Measurements from ENCODE around the gene LAPTM5. TPM values are rescaled to one million over a fixed set of nuclear protein-coding genes. Genes with fewer than 3 reads are reported as not detected.

Gene LAPTM5, protein sequence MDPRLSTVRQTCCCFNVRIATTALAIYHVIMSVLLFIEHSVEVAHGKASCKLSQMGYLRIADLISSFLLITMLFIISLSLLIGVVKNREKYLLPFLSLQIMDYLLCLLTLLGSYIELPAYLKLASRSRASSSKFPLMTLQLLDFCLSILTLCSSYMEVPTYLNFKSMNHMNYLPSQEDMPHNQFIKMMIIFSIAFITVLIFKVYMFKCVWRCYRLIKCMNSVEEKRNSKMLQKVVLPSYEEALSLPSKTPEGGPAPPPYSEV
- 100 to 1,000 TPM; 326 to 386 TPM for total RNA-seq

DNA sequence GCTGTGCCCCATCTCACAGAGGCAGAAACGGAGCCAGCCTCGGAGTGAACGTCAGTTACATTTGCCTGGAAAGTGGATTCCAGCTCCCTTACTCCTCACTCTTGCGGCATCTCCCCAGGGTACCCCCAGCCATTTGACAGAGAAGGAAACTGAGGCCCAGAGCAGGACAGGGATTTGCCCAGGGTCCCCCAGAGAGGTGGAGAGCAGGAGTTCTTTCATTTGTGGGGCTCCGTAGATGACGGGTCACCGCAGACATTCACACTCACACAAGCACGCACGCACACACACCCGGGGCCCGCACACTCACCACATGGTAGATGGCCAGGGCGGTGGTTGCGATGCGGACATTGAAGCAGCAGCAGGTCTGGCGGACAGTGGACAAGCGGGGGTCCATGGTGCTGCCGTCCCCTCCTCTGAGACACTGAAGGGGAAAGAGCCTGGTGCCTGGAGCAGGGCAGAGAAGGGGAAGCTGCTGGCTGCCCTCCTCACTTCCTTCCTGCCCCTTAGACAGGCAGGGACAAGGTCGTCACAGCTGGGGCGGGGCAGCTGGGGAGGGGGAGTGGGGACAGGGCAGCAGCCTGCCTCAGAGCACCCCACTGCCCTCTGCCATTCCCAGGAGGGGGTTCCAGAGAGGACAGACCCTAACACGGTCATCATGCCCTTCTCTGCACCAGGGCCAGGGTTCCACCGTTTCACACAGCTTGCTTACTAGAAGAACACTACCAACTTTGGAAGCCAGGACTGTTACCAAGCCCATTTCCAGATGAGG, at the start of gene LAPTM5:
Gene LAPTM5, minus strand, starts transcription at position 423 of the 769 bp plus-strand sequence. Its CDS starts 29 bp downstream, at position 394.
- ATAC-seq, result peak; percentile 50
- CTCF ChIA-PET, result interaction anchor here (1.3 to 30.3 kb wide), 8 partner anchors 10 to 154 kb away, joined by 3 to 438 read pairs (median 4); no protein-coding TSS in a partner anchor
- Mint-ChIP-seq H3K36me3 (peaks cover 33% of the 10 kb centered on the region), H3K27me3 (no peaks in the 10 kb centered on the region), H3K27ac (peak within 1 kb of the TSS; percentile 95), H3K4me1 (peaks cover 80% of the 10 kb centered on the region), H3K4me3 (peak within 1 kb of the TSS; percentile 98), H3K9me3 (ENCODE audit: low read depth) (no peaks in the 10 kb centered on the region)
- peak; percentile 78 for DNase-seq

DNA sequence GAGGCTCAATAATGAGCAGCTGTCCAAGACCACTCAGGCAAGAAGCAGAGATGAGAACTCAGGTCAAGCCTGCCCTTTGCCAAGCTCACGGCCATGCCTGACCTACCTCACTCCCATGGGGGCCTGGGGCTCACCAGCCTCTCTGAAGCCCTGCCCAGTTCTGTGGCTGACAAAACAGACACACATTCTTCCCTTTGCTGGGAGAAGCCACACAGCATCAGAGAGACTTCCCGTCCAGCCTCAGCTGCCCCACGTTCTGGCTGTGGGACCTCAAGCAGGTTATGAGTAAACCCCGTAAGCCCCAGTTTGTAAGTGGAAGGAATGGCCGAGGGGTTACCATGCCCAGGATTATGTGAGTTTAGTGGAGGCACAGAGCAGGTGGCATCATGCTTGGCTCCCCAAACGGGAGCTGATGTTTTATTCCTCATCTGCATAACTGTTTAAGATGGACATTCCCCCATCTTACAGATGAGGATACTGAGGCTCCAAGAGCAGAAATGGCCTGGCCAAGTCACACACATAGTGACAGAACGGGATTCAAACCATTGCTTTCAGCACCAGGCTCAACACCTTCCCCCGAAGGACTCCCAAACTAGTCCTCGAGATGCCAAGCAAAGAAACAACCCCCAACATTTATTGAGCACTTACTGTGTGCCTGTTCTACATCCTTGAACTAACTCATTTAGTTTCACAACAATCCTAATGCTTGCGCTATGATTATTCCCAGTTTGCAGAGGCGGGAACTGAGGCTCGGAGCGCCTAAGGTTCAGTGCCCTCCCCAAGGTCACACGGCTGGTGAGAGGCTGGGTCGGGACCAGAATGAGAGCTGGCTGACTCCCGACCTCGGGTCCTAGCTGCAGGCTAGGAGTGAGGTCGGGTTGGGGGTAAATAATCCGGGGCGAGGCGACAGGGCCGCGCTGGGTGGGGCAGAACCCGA, 49.1 kb upstream of the LAPTM5 start:
- Mint-ChIP-seq H3K4me3 (no peak overlapping the region), H3K36me3 (no peaks in the 10 kb centered on the region), H3K27me3 (peaks cover 77% of the 10 kb centered on the region), H3K27ac (no peak overlapping the region), H3K9me3 (ENCODE audit: low read depth) (no peaks in the 10 kb centered on the region), H3K4me1 (peaks cover 3% of the 10 kb centered on the region)
- DNase-seq (no peak), ATAC-seq (no peak)
- CTCF ChIA-PET, result interaction anchor here (1.0 to 7.6 kb wide), 3 partner anchors 27 to 105 kb away, joined by 3 to 120 read pairs (median 4); partner anchors contain the start of gene SDC3

DNA sequence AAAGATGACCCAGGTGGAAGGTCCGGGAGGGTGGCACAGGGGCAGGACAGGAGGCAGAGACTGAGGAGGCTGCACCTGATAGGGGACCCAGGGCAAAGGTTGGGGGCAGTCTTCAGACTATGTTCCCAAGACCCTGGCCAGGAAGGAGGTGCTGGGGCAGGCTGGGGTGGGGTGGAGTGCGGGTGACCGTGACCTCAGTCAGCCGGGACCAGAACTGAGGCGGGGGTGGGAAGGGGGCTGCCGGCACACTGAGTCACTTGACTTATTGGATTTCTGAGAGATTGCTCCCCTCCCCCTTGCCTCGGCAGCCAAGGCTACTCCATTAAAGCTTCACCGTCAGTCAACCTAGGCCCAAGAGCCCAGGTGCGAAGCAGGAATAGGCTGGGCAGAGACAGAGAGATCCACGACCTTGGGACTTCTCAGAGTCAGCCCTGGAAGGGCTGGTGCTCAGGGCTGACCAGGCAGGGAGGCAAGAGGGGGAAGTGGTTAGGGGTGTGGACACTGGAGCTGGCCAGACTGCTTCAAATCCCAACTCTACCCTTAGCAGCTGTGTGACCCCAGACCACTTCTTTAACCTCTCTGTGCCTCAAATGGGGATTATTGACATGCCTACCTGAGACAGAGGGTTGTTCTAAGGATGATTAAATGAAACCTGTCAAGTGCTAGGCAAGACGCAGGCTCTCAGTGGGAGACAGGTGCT, 47.9 kb upstream of the LAPTM5 start:
- Mint-ChIP-seq H3K36me3 (no peaks in the 10 kb centered on the region), H3K4me1 (peaks cover 3% of the 10 kb centered on the region), H3K27ac (no peak overlapping the region), H3K9me3 (ENCODE audit: low read depth) (no peaks in the 10 kb centered on the region), H3K27me3 (peaks cover 70% of the 10 kb centered on the region), H3K4me3 (no peak overlapping the region)
- CTCF ChIA-PET, result interaction anchor here (1.0 to 7.6 kb wide), 3 partner anchors 23 to 106 kb away, joined by 4 to 120 read pairs (median 38); partner anchors contain the start of gene SDC3
- DNase-seq, result no peak
- no peak for ATAC-seq

DNA sequence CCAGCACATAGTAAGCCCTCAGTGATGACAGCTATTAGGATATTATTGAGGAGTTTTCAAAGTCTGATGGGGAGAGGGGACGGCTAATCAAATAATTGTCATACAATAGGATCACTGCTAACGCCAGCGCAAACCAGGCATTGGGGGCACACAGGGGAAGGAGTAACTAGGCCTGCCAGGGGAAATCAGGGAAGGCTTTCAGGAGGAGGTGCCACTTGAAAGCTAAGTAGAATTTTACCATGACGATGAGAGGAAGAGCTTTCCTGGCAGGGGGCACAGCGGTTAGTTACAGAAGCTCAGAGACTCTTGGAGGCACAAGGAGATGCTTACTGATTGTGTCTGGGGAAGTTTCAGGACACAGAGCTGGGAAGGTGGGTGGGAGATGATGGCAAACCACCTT, 47.2 kb upstream of the LAPTM5 start:
- H3K27me3 Mint-ChIP-seq, result peaks cover 64% of the 10 kb centered on the region
- H3K4me3 Mint-ChIP-seq, result no peak overlapping the region
- H3K27ac Mint-ChIP-seq, result no peak overlapping the region
- no peaks in the 10 kb centered on the region for H3K36me3 Mint-ChIP-seq
- peaks cover 3% of the 10 kb centered on the region for H3K4me1 Mint-ChIP-seq
- no peak for ATAC-seq
- no peaks in the 10 kb centered on the region for H3K9me3 Mint-ChIP-seq (ENCODE audit: low read depth)
- CTCF ChIA-PET, result interaction anchor here (6.1 to 7.6 kb wide), 2 partner anchors 22 to 107 kb away, joined by 38 to 120 read pairs; partner anchors contain the start of gene SDC3
- DNase-seq, result no peak

- CTCF ChIA-PET, result interaction anchor here (1.3 to 7.6 kb wide), 4 partner anchors 21 to 116 kb away, joined by 4 to 120 read pairs (median 31); partner anchors contain the start of gene SDC3
Observed at GRCh38 chr1:30804352-30804751, 46.8 kb upstream of the LAPTM5 start.

GRCh38 chr1:30803562-30803961, 46.0 kb upstream of the LAPTM5 start:
- no peak overlapping the region for H3K4me3 Mint-ChIP-seq
- no peak overlapping the region for H3K27ac Mint-ChIP-seq
- ATAC-seq (no peak), DNase-seq (no peak)
- peaks cover 54% of the 10 kb centered on the region for H3K27me3 Mint-ChIP-seq
- no peaks in the 10 kb centered on the region for H3K36me3 Mint-ChIP-seq
- H3K9me3 Mint-ChIP-seq (ENCODE audit: low read depth), result no peaks in the 10 kb centered on the region
- CTCF ChIA-PET, result interaction anchor here (0.7 to 7.6 kb wide), 8 partner anchors 17 to 127 kb away, joined by 3 to 120 read pairs (median 24); partner anchors contain the start of gene SDC3
- H3K4me1 Mint-ChIP-seq, result peaks cover 3% of the 10 kb centered on the region

More at GRCh38 chr1:30804352-30804751, 46.8 kb upstream of the LAPTM5 start:
- Mint-ChIP-seq H3K36me3 (no peaks in the 10 kb centered on the region), H3K27ac (no peak overlapping the region), H3K4me3 (no peak overlapping the region), H3K4me1 (peaks cover 3% of the 10 kb centered on the region), H3K9me3 (ENCODE audit: low read depth) (no peaks in the 10 kb centered on the region), H3K27me3 (peaks cover 61% of the 10 kb centered on the region)
- ATAC-seq, result no peak
- no peak for DNase-seq

DNA sequence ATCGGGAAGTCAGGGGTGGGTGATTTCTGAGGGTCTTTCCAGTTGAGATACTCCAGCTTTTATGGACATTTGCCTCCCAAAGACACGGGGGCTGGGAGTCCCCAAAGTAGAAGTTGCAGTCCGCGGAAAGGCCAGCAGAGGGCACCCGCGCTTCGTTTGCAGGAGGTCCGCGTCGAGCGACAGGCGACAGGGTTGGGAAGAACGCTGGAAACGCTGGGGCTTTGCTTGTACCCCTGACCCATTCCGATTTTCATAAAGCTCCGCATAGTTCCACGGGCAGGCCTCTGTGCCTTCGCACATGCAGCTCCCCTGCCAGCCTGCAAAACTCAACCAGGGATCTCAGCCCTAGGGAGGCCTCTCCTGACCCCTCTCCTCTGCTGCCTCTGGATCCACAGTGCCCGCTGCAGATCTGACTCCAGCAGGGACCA, 44.2 kb upstream of the LAPTM5 start:
- Mint-ChIP-seq H3K36me3 (no peaks in the 10 kb centered on the region), H3K27ac (no peak overlapping the region), H3K4me3 (no peak overlapping the region), H3K9me3 (ENCODE audit: low read depth) (no peaks in the 10 kb centered on the region), H3K4me1 (peaks cover 5% of the 10 kb centered on the region), H3K27me3 (peaks cover 40% of the 10 kb centered on the region)
- ATAC-seq (peak; percentile 70), DNase-seq (peak; percentile 83)
- CTCF ChIA-PET, result interaction anchor here (0.6 to 7.6 kb wide), 40 partner anchors 8 to 593 kb away, joined by 3 to 120 read pairs (median 4); partner anchors contain the start of gene SDC3

DNA sequence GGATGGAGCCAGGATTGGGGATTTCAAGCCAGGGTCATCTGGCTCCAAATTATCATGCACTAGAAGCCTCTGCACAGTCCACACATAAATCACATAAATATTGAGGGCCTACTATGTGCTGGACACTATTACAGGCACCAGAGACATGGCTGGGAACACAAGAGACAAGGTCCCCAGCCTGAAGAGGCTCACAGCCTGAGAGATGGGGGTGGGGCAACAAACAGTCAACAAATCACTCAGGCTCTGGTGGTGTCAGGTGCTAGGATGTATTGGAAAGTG, 41.6 kb upstream of the LAPTM5 start:
- no peaks in the 10 kb centered on the region for H3K9me3 Mint-ChIP-seq (ENCODE audit: low read depth)
- H3K36me3 Mint-ChIP-seq, result no peaks in the 10 kb centered on the region
- peaks cover 5% of the 10 kb centered on the region for H3K4me1 Mint-ChIP-seq
- no peak for DNase-seq
- H3K4me3 Mint-ChIP-seq, result no peak overlapping the region
- peaks cover 15% of the 10 kb centered on the region for H3K27me3 Mint-ChIP-seq
- H3K27ac Mint-ChIP-seq, result no peak overlapping the region
- no peak for ATAC-seq
- CTCF ChIA-PET, result interaction anchor here (0.9 to 7.6 kb wide), 3 partner anchors 19 to 112 kb away, joined by 3 to 120 read pairs (median 7); partner anchors contain the start of gene SDC3

DNA sequence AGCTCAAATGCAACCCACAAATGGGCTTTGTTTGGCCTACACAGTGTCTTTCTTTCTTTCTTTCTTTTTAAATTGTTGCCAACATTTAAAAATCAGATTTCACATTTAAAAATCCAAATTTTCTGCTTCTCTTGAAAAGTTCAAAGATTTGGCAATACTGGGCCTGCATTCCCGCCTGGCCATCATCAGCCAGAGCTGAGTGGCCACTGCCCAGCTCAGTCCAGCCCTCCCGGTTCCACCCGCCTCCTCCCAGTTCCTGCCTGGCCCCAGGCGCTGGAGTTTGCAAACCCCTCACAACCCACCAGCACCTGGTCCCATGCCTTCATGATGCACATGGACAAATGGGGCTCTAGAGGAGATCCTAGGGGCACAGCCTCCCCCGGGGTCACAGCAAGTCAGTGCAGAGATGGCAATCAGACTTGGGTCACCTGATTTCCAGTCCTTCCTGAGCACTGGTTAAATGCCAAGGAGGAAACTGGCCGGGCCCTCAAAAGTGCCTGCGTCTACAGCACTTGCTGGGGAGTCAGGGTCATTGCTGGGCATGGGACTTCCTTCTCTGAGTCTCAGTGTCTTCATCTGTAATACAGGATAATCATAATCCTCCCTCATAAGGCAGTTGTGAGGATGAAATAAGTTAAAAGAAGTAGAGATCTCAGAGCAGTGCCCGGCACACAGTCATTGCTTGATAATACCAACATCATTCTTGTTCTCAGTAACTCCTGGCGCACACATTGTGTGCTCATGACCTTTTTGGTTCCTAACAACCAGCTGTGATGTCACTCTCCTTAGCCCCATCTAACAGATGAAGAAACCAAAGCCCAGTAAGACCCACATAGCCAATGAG, 41.0 kb upstream of the LAPTM5 start:
- Mint-ChIP-seq H3K4me3 (no peak overlapping the region), H3K27me3 (peaks cover 10% of the 10 kb centered on the region), H3K36me3 (no peaks in the 10 kb centered on the region), H3K4me1 (peaks cover 5% of the 10 kb centered on the region), H3K9me3 (ENCODE audit: low read depth) (no peaks in the 10 kb centered on the region), H3K27ac (no peak overlapping the region)
- ATAC-seq, result no peak
- CTCF ChIA-PET, result interaction anchor here (0.8 to 7.6 kb wide), 6 partner anchors 16 to 113 kb away, joined by 3 to 120 read pairs (median 6); partner anchors contain the start of gene SDC3
- no peak for DNase-seq

- CTCF ChIA-PET, result interaction anchor here (1.1 to 2.6 kb wide), 2 partner anchors 13 to 76 kb away, joined by 5 to 7 read pairs; no protein-coding TSS in a partner anchor
- no peaks in the 10 kb centered on the region for H3K9me3 Mint-ChIP-seq (ENCODE audit: low read depth)
- no peak overlapping the region for H3K4me3 Mint-ChIP-seq
- H3K27me3 Mint-ChIP-seq, result peaks cover 13% of the 10 kb centered on the region
- H3K36me3 Mint-ChIP-seq, result no peaks in the 10 kb centered on the region
- no peak for ATAC-seq
- H3K4me1 Mint-ChIP-seq, result peaks cover 9% of the 10 kb centered on the region
- H3K27ac Mint-ChIP-seq, result no peak overlapping the region
- DNase-seq, result no peak
Observed at GRCh38 chr1:30795026-30795425, 37.5 kb upstream of the LAPTM5 start.

GRCh38 chr1:30794260-30794659, 36.7 kb upstream of the LAPTM5 start:
- ATAC-seq (no peak), DNase-seq (no peak)
- no peak overlapping the region for H3K4me3 Mint-ChIP-seq
- H3K9me3 Mint-ChIP-seq (ENCODE audit: low read depth), result no peaks in the 10 kb centered on the region
- peaks cover 10% of the 10 kb centered on the region for H3K4me1 Mint-ChIP-seq
- CTCF ChIA-PET, result interaction anchor here (2.6 kb wide), 1 partner anchor 75 kb away, joined by 7 read pairs; no protein-coding TSS in a partner anchor
- no peak overlapping the region for H3K27ac Mint-ChIP-seq
- H3K36me3 Mint-ChIP-seq, result no peaks in the 10 kb centered on the region
- H3K27me3 Mint-ChIP-seq, result peaks cover 21% of the 10 kb centered on the region

Data from activated CD8-positive, alpha-beta memory T cell treated with anti-CD3 and anti-CD28 coated beads, Interleukin-2, amount 10 ng/mL, durations not matched to agents 7 days and 5 days (primary cell).